ENCODE measurements around the gene HIVEP3.

DNA sequence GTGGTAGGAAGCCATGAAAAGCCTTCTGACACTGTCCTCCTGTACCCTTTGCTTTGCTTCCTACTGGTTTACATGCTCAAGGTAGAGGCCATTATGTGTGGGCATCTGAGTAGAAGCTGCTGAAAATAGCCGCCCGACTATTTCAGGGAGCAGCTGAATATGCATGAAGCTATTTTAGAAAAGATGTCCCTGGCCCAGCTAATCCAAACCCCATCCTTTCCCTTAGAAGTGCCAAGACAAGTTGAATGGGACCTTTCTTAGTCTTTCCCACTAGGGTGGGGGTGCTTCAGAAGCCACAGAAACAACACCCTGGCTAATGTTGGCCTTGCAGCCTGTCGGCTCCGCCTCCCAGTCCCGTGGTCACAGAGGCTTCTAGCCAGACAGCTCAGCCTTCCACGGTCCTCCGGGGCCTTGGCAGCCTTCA is 229.2 kb downstream of the HIVEP3 start:
- TF ChIP-seq, protein P1, sequence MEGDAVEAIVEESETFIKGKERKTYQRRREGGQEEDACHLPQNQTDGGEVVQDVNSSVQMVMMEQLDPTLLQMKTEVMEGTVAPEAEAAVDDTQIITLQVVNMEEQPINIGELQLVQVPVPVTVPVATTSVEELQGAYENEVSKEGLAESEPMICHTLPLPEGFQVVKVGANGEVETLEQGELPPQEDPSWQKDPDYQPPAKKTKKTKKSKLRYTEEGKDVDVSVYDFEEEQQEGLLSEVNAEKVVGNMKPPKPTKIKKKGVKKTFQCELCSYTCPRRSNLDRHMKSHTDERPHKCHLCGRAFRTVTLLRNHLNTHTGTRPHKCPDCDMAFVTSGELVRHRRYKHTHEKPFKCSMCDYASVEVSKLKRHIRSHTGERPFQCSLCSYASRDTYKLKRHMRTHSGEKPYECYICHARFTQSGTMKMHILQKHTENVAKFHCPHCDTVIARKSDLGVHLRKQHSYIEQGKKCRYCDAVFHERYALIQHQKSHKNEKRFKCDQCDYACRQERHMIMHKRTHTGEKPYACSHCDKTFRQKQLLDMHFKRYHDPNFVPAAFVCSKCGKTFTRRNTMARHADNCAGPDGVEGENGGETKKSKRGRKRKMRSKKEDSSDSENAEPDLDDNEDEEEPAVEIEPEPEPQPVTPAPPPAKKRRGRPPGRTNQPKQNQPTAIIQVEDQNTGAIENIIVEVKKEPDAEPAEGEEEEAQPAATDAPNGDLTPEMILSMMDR (IDR thresholded peaks at IDR 0.05): no peak
- no peak for TF ChIP-seq POLR2A (IDR thresholded peaks at IDR 0.05)

Measured in right lobe of liver (tissue), 4 donors.